Measurements from ENCODE around the gene PHLDA3. TPM values are rescaled to one million over a fixed set of nuclear protein-coding genes. Genes with fewer than 3 reads are reported as not detected.

PHLDA3 gene
- total RNA-seq, 1 donor from 2014 or later = 0.18 TPM

DNA sequence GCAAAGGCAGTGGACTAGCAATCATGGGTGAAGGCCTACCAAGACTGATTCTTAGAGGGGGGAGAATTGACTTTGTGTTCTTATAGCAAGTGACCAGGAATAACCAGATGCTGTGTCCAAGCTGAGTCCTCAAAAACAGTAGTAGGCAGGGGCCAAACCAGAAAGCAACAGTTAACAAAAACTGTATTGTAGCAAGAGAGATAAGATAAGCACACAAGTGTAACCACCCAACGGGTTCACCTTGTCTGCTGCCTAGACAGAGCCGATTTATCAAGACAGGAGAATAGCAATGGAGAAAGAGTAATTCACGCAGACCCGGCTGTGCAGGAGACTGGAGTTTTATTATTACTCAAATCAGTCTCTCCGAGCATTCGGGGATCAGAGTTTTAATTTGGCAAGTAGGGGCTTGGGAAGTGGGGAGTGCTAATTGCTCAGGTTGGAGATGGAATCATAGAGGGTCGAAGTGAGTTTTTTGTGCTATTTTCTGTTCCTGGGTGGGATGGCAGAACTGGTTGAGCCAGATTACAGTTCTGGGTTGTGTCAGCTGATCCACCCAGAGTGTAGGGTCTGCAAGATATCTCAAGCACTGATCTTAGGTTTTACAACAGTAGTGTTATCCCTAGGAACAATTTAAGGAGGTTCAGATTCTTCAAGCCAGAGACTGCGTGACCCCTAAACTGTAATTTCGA lies 46.2 kb upstream of the PHLDA3 start:
- intact Hi-C loops (cut with micrococcal nuclease) = no loop called here
- H3K27ac Mint-ChIP-seq = no peak overlapping the region
- CTCF ChIA-PET = interaction anchor here (1.0 to 5.6 kb wide), 5 partner anchors 9 to 68 kb away, joined by 3 to 219 read pairs (median 6); partner anchors contain the start of gene CSRP1

DNA sequence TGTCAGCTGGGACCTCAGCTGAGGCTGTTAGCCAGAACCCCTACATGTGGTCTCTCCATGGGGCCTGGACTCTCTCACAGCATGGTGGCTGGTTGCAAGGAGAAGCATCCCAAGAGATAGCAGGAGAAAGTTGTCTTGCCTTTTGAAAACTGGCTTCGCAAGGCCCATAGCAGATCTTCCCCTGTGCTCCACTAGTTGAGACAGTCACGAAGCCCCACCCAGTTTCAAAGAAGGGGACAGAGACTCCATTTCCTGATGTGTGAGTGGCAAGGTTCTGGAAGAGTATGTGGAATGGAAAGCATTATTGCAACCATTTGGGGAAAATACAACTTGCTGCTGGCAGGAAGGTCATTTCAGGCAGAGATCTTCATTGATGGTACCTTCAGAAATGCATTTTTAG lies 45.5 kb upstream of the PHLDA3 start:
- Mint-ChIP-seq H3K27me3 (no peaks in the 10 kb centered on the region), H3K4me1 (peaks cover 10% of the 10 kb centered on the region), H3K36me3 (ENCODE audit: low read depth) (peaks cover 2% of the 10 kb centered on the region), H3K4me3 (no peak overlapping the region), H3K27ac (no peak overlapping the region), H3K9me3 (no peaks in the 10 kb centered on the region)
- POLR2A ChIA-PET = interaction anchor here (0.9 kb wide), 1 partner anchor 34 kb away, joined by 3 read pairs; no protein-coding TSS in a partner anchor
- intact Hi-C loops (cut with micrococcal nuclease) = no loop called here
- CTCF ChIA-PET = interaction anchor here (0.6 to 5.6 kb wide), 4 partner anchors 11 to 1108 kb away, joined by 3 to 219 read pairs (median 36); no protein-coding TSS in a partner anchor
- DNase-seq (no peak), ATAC-seq (ENCODE audit: low read depth) (no peak)
- TF ChIP-seq, protein P1, sequence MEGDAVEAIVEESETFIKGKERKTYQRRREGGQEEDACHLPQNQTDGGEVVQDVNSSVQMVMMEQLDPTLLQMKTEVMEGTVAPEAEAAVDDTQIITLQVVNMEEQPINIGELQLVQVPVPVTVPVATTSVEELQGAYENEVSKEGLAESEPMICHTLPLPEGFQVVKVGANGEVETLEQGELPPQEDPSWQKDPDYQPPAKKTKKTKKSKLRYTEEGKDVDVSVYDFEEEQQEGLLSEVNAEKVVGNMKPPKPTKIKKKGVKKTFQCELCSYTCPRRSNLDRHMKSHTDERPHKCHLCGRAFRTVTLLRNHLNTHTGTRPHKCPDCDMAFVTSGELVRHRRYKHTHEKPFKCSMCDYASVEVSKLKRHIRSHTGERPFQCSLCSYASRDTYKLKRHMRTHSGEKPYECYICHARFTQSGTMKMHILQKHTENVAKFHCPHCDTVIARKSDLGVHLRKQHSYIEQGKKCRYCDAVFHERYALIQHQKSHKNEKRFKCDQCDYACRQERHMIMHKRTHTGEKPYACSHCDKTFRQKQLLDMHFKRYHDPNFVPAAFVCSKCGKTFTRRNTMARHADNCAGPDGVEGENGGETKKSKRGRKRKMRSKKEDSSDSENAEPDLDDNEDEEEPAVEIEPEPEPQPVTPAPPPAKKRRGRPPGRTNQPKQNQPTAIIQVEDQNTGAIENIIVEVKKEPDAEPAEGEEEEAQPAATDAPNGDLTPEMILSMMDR (IDR thresholded peaks at IDR 0.05) = no peak

More for the DNA sequence above, 46.2 kb upstream of the PHLDA3 start:
- TF ChIP-seq, protein P1 (IDR thresholded peaks at IDR 0.05) = no peak
- H3K36me3 Mint-ChIP-seq (ENCODE audit: low read depth) = peaks cover 3% of the 10 kb centered on the region
- DNase-seq (no peak), ATAC-seq (ENCODE audit: low read depth) (no peak)
- H3K4me1 Mint-ChIP-seq = peaks cover 10% of the 10 kb centered on the region
- no peaks in the 10 kb centered on the region for H3K27me3 Mint-ChIP-seq
- POLR2A ChIA-PET = interaction anchor here (0.9 kb wide), 1 partner anchor 35 kb away, joined by 3 read pairs; no protein-coding TSS in a partner anchor
- no peak overlapping the region for H3K4me3 Mint-ChIP-seq
- H3K9me3 Mint-ChIP-seq = no peaks in the 10 kb centered on the region

DNA sequence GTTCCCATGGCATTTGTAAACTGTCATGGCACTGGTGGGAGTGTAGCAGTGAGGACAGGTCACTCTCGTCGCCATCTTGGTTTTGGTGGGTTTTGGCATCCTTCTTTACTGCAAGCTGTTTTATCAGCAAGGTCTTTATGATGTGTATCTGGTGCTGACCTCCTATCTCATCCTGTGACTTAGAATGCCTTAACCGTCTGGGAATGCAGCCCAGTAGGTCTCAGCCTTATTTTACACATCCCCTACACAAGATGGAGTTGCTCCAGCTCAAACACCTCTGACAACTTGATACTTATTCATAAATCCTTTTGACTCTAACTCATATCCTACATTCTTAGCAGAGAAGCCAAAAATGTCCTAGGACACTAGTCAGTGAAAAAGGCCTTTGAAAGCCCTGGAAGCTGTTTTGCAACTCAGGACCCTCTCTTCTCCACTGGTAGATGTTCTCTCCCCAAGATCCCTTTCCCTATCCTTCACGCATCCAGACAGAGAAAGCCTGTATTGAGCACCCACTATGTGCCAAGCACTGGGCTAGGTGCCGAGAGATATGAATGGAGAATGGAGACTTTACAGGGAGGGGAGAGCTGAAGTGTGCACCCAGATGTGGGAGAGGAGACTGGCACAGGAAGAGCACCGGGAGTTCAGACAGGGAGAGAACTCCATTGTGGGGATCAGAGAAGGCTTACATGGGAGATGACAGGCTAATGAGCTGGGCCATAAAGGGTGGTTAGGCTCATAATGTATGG lies 44.7 kb upstream of the PHLDA3 start:
- no peak overlapping the region for H3K4me3 Mint-ChIP-seq
- peaks cover 10% of the 10 kb centered on the region for H3K4me1 Mint-ChIP-seq
- peaks cover 2% of the 10 kb centered on the region for H3K36me3 Mint-ChIP-seq (ENCODE audit: low read depth)
- ATAC-seq (ENCODE audit: low read depth) (no peak), DNase-seq (no peak)
- TF ChIP-seq, protein P1 (IDR thresholded peaks at IDR 0.05) = no peak
- intact Hi-C loops (cut with micrococcal nuclease) = loop anchor here (1.0 kb wide), 3 partner anchors 31 to 78 kb away; no protein-coding TSS in a partner anchor
- no peaks in the 10 kb centered on the region for H3K27me3 Mint-ChIP-seq
- CTCF ChIA-PET = interaction anchor here (0.6 to 5.6 kb wide), 18 partner anchors 9 to 1107 kb away, joined by 3 to 219 read pairs (median 7); no protein-coding TSS in a partner anchor
- POLR2A ChIA-PET = interaction anchor here (0.5 to 1.9 kb wide), 3 partner anchors 32 to 484 kb away, joined by 3 to 16 read pairs (median 3); no protein-coding TSS in a partner anchor
- no peaks in the 10 kb centered on the region for H3K9me3 Mint-ChIP-seq
- H3K27ac Mint-ChIP-seq = no peak overlapping the region

DNA sequence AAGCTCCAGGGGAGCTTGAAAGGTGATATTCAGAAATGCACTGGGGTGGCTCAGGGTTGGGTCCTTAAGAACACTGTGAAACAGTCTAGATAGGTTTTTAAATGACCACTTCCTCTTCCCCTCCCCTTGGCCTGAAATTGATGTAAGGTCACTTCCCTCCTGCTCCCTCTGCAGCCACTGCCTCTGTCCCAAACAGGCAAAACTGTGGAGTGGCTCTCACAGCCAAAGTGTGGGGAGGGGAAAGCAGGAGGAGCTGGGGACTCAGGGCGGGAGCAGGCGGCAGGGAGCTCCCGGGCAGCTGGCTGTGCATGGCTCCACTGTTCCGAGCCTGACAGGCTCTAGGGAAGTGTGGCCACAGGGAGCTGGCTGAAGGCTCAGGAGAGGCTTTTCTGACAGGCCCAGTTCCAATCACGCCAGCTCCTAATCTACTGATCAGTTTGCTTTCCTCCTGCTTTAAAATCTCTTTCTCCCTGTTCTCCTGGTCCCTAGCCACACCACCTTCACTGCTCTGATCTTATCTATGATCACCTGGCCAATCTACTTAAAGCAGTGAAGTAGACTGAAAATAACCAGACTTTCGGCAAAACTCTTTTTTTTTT lies 43.1 kb upstream of the PHLDA3 start:
- CTCF ChIA-PET = interaction anchor here (1.2 to 5.6 kb wide), 15 partner anchors 9 to 76 kb away, joined by 3 to 219 read pairs (median 7); no protein-coding TSS in a partner anchor
- POLR2A ChIA-PET = interaction anchor here (0.7 to 1.9 kb wide), 2 partner anchors 24 to 30 kb away, joined by 8 to 16 read pairs; no protein-coding TSS in a partner anchor
- TF ChIP-seq, protein P1 (IDR thresholded peaks at IDR 0.05) = no peak
- Mint-ChIP-seq H3K27ac (no peak overlapping the region), H3K4me1 (peaks cover 19% of the 10 kb centered on the region), H3K9me3 (no peaks in the 10 kb centered on the region), H3K27me3 (no peaks in the 10 kb centered on the region), H3K36me3 (ENCODE audit: low read depth) (peaks cover 4% of the 10 kb centered on the region), H3K4me3 (no peak overlapping the region)
- intact Hi-C loops (cut with micrococcal nuclease) = no loop called here
- ATAC-seq (ENCODE audit: low read depth) (no peak), DNase-seq (no peak)

Measured in activated B cell treated with CpG ODN at 0.5 μM for 24 hours (primary cell).